SK-N-SH (cell line): ENCODE measurements around the gene CKS1B.

ENCODE experiments used
- CTCF ChIP-seq: fragments of 200-600 bp; sonication (generic); IDR thresholded peaks from 2 replicates; pipeline ENCODE4 v1.6.1; 2017; ENCODE audit warnings: antibody characterized with exemption, mild to moderate bottlenecking, moderate library complexity
- MEF2A ChIP-seq: IDR thresholded peaks from 2 replicates; pipeline ENCODE4 v1.4.0; 2012; ENCODE audit warnings: low read depth, borderline replicate concordance
- RAD21 ChIP-seq: IDR thresholded peaks from 2 replicates; pipeline ENCODE4 v1.6.1; 2012; ENCODE audit warnings: mild to moderate bottlenecking, low read length

- TF ChIP-seq RAD21: no peak
- TF ChIP-seq MEF2A: no peak
- no peak for TF ChIP-seq CTCF
Measured at GRCh38 chr1:155000411-155000725, 25.9 kb downstream of the CKS1B start.
